Measurements from ENCODE around the gene MED25. TPM values are rescaled to one million over a fixed set of nuclear protein-coding genes. Genes with fewer than 3 reads are reported as not detected.
A peak's percentile ranks its signal among the peaks of the same experiment; 100 is the strongest.

The MED25 gene
- total RNA-seq, 1 experiment from 2014 or later: 81.2 TPM

DNA sequence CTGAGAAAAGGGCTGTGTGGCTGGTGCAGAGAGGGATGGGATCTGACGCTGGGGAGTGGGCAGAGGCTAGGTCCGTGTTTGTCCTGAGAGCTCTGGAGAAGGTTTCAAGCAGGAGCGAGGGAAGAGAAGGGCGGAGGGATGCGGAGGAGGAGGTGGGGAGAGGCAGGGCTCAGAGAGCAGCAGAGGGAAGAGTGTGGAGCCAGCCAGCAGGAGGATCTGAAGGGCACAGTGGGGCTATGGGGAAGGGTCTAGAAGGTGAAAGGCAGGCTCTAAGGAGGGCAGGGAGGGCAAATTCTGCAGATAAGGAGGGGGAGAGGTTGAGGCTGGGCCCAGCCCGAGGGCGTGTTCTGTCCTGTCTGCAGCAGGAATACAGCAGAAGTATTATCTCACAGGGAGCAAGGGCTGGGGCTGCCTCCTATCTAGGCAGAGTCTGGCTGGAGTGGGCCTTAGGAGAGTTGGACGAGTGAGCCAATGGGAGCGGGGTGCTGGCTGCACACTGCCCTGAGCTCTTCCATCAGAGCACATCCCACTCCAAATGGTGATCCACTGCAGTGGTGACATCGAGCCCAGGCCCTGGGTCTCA, 45.1 kb upstream of the MED25 start (continued):
- TF ChIP-seq, protein P1, sequence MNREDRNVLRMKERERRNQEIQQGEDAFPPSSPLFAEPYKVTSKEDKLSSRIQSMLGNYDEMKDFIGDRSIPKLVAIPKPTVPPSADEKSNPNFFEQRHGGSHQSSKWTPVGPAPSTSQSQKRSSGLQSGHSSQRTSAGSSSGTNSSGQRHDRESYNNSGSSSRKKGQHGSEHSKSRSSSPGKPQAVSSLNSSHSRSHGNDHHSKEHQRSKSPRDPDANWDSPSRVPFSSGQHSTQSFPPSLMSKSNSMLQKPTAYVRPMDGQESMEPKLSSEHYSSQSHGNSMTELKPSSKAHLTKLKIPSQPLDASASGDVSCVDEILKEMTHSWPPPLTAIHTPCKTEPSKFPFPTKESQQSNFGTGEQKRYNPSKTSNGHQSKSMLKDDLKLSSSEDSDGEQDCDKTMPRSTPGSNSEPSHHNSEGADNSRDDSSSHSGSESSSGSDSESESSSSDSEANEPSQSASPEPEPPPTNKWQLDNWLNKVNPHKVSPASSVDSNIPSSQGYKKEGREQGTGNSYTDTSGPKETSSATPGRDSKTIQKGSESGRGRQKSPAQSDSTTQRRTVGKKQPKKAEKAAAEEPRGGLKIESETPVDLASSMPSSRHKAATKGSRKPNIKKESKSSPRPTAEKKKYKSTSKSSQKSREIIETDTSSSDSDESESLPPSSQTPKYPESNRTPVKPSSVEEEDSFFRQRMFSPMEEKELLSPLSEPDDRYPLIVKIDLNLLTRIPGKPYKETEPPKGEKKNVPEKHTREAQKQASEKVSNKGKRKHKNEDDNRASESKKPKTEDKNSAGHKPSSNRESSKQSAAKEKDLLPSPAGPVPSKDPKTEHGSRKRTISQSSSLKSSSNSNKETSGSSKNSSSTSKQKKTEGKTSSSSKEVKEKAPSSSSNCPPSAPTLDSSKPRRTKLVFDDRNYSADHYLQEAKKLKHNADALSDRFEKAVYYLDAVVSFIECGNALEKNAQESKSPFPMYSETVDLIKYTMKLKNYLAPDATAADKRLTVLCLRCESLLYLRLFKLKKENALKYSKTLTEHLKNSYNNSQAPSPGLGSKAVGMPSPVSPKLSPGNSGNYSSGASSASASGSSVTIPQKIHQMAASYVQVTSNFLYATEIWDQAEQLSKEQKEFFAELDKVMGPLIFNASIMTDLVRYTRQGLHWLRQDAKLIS (CRISPR knock-in tag; IDR thresholded peaks at IDR 0.05; ENCODE audit: borderline replicate concordance): no peak
- TF ChIP-seq, protein P2, sequence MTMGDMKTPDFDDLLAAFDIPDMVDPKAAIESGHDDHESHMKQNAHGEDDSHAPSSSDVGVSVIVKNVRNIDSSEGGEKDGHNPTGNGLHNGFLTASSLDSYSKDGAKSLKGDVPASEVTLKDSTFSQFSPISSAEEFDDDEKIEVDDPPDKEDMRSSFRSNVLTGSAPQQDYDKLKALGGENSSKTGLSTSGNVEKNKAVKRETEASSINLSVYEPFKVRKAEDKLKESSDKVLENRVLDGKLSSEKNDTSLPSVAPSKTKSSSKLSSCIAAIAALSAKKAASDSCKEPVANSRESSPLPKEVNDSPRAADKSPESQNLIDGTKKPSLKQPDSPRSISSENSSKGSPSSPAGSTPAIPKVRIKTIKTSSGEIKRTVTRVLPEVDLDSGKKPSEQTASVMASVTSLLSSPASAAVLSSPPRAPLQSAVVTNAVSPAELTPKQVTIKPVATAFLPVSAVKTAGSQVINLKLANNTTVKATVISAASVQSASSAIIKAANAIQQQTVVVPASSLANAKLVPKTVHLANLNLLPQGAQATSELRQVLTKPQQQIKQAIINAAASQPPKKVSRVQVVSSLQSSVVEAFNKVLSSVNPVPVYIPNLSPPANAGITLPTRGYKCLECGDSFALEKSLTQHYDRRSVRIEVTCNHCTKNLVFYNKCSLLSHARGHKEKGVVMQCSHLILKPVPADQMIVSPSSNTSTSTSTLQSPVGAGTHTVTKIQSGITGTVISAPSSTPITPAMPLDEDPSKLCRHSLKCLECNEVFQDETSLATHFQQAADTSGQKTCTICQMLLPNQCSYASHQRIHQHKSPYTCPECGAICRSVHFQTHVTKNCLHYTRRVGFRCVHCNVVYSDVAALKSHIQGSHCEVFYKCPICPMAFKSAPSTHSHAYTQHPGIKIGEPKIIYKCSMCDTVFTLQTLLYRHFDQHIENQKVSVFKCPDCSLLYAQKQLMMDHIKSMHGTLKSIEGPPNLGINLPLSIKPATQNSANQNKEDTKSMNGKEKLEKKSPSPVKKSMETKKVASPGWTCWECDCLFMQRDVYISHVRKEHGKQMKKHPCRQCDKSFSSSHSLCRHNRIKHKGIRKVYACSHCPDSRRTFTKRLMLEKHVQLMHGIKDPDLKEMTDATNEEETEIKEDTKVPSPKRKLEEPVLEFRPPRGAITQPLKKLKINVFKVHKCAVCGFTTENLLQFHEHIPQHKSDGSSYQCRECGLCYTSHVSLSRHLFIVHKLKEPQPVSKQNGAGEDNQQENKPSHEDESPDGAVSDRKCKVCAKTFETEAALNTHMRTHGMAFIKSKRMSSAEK (CRISPR knock-in tag; IDR thresholded peaks at IDR 0.05; ENCODE audit: borderline replicate concordance): no peak
- TF ChIP-seq, protein P3, sequence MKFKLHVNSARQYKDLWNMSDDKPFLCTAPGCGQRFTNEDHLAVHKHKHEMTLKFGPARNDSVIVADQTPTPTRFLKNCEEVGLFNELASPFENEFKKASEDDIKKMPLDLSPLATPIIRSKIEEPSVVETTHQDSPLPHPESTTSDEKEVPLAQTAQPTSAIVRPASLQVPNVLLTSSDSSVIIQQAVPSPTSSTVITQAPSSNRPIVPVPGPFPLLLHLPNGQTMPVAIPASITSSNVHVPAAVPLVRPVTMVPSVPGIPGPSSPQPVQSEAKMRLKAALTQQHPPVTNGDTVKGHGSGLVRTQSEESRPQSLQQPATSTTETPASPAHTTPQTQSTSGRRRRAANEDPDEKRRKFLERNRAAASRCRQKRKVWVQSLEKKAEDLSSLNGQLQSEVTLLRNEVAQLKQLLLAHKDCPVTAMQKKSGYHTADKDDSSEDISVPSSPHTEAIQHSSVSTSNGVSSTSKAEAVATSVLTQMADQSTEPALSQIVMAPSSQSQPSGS (CRISPR knock-in tag; IDR thresholded peaks at IDR 0.05; ENCODE audit: borderline replicate concordance, low read depth): no peak

DNA sequence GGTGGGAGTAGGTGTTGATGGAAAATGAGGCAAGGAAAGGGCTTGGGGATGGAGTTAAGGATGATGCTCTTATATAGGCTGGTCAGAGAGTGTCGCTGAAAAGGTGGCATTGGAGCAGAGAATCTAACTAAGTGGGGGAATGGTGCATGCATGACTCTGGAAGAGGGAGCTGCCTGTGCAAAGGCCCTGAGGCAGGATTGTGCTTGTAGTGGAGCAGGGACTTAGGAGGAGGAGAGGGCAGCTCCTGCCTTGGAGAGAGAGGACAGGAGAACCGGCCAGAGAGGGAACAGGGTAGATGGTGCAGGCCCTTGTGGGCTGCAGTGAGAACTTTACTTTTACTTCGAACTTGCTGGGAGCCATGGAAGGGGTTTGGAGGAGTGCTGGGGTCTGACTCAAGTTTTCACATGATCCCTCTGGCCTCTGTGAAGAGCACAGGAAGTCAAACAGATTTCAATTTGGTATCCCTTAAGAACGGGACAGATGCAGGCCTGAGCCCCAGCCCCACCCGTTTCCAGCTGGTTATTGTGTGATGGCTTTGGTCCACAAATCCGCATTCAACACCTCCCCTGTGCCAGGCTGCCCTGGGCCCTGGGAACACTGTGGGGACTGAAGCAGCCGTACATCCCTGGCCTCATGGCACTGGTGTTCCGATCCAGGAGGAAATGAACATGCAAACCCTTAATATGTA, 44.3 kb upstream of the MED25 start:
- ATAC-seq (no peak), DNase-seq (ENCODE audit: low spot score) (no peak)
- H3K4me3 Mint-ChIP-seq: no peak overlapping the region
- peaks cover 3% of the 10 kb centered on the region; the same call in 1 of the 2 replicates for H3K36me3 Mint-ChIP-seq
- no peaks in the 10 kb centered on the region for H3K27me3 Mint-ChIP-seq (ENCODE audit: low read depth)
- no peaks in the 10 kb centered on the region for H3K9me3 Mint-ChIP-seq
- ChIA-PET CTCF (no interaction called here), POLR2A (no interaction called here)
- TF ChIP-seq, protein P4, sequence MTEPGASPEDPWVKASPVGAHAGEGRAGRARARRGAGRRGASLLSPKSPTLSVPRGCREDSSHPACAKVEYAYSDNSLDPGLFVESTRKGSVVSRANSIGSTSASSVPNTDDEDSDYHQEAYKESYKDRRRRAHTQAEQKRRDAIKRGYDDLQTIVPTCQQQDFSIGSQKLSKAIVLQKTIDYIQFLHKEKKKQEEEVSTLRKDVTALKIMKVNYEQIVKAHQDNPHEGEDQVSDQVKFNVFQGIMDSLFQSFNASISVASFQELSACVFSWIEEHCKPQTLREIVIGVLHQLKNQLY (CRISPR knock-in tag; IDR thresholded peaks at IDR 0.05): no peak
- TF ChIP-seq, protein P5, sequence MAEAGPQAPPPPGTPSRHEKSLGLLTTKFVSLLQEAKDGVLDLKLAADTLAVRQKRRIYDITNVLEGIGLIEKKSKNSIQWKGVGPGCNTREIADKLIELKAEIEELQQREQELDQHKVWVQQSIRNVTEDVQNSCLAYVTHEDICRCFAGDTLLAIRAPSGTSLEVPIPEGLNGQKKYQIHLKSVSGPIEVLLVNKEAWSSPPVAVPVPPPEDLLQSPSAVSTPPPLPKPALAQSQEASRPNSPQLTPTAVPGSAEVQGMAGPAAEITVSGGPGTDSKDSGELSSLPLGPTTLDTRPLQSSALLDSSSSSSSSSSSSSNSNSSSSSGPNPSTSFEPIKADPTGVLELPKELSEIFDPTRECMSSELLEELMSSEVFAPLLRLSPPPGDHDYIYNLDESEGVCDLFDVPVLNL (CRISPR knock-in tag; IDR thresholded peaks at IDR 0.05; ENCODE audit: borderline replicate concordance, low read depth): no peak
- TF ChIP-seq, protein P6, sequence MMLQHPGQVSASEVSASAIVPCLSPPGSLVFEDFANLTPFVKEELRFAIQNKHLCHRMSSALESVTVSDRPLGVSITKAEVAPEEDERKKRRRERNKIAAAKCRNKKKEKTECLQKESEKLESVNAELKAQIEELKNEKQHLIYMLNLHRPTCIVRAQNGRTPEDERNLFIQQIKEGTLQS (CRISPR knock-in tag; conservative IDR thresholded peaks at IDR 0.05): no peak
- TF ChIP-seq, protein P7, sequence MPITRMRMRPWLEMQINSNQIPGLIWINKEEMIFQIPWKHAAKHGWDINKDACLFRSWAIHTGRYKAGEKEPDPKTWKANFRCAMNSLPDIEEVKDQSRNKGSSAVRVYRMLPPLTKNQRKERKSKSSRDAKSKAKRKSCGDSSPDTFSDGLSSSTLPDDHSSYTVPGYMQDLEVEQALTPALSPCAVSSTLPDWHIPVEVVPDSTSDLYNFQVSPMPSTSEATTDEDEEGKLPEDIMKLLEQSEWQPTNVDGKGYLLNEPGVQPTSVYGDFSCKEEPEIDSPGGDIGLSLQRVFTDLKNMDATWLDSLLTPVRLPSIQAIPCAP (CRISPR knock-in tag; IDR thresholded peaks at IDR 0.05): no peak
- TF ChIP-seq, protein P8, sequence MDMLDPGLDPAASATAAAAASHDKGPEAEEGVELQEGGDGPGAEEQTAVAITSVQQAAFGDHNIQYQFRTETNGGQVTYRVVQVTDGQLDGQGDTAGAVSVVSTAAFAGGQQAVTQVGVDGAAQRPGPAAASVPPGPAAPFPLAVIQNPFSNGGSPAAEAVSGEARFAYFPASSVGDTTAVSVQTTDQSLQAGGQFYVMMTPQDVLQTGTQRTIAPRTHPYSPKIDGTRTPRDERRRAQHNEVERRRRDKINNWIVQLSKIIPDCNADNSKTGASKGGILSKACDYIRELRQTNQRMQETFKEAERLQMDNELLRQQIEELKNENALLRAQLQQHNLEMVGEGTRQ (CRISPR knock-in tag; IDR thresholded peaks at IDR 0.05): no peak
- no peak for TF ChIP-seq ESRRA (CRISPR knock-in tag; IDR thresholded peaks at IDR 0.05; ENCODE audit: borderline replicate concordance)
- TF ChIP-seq, protein P9, sequence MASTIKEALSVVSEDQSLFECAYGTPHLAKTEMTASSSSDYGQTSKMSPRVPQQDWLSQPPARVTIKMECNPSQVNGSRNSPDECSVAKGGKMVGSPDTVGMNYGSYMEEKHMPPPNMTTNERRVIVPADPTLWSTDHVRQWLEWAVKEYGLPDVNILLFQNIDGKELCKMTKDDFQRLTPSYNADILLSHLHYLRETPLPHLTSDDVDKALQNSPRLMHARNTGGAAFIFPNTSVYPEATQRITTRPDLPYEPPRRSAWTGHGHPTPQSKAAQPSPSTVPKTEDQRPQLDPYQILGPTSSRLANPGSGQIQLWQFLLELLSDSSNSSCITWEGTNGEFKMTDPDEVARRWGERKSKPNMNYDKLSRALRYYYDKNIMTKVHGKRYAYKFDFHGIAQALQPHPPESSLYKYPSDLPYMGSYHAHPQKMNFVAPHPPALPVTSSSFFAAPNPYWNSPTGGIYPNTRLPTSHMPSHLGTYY (CRISPR knock-in tag; IDR thresholded peaks at IDR 0.05): no peak
- no peak for TF ChIP-seq FOXJ3 (CRISPR knock-in tag; IDR thresholded peaks at IDR 0.05; ENCODE audit: borderline replicate concordance)
- TF ChIP-seq CREM (CRISPR knock-in tag; IDR thresholded peaks at IDR 0.05): no peak
- TF ChIP-seq JUN (CRISPR knock-in tag; IDR thresholded peaks at IDR 0.05): no peak
- no peak for TF ChIP-seq TEAD1 (CRISPR knock-in tag; IDR thresholded peaks at IDR 0.05)
- peak overlapping the region; percentile 70; the same call in 1 of the 2 replicates for H3K27ac Mint-ChIP-seq
- no peaks in the 10 kb centered on the region for H3K4me1 Mint-ChIP-seq

Data from WTC11 (cell line).